Right lobe of liver (tissue), 4 donors: ENCODE data around the gene SHD.

ENCODE experiments used
- CTCF ChIP-seq, 4 donors: fragments of 200-600 bp in 3 of 4; fragments of 450-650 bp in 1 of 4; IDR thresholded peaks; one replicate each; pipeline versions ENCODE4 v1.5.1 to v1.8.0; 2016 to 2022; ENCODE audit warnings: antibody characterized with exemption in 4 of 4, mild to moderate bottlenecking in 2 of 4
- POLR2A ChIP-seq: fragments of 450-650 bp; IDR thresholded peaks from one replicate; pipeline ENCODE4 v1.6.1; 2017; ENCODE audit warnings: antibody characterized with exemption, mild to moderate bottlenecking
- donor health status: DM: no; HTN: no; CAD: no.
- donor health status: DM: no; HTN: no; CAD: no.
- donor health status: DM: no; HTN: yes; CAD: no.

- TF ChIP-seq CTCF (IDR thresholded peaks at IDR 0.05) (no peak), POLR2A (no peak)
Observed at GRCh38 chr19:4298810-4299550, 19.9 kb downstream of the SHD start.
